Nephron progenitor cell (in vitro differentiated cells): ENCODE measurements around the gene WDR38.
"Not testable (repeated sequence)": the region's sequence is repeated elsewhere in the genome, so short reads cannot be mapped to it uniquely, and the experiment has no call there.

ENCODE experiments used
- DNase-seq: peaks from one replicate; pipeline ENCODE4 v3.0.0; 2021
- H3K27ac Mint-ChIP-seq: 2 replicates; pipeline ENCODE4 v1.8.0; 2021; ENCODE audit warnings: mild to moderate bottlenecking, moderate library complexity, mixed read lengths
- H3K27me3 Mint-ChIP-seq: 2 replicates; pipeline ENCODE4 v1.8.0; 2021; ENCODE audit warnings: mild to moderate bottlenecking, low read depth, mixed read lengths; ENCODE audit not compliant: poor library complexity
- H3K36me3 Mint-ChIP-seq: 2 replicates; pipeline ENCODE4 v1.8.0; 2021; ENCODE audit warnings: low read depth, mixed read lengths
- H3K4me1 Mint-ChIP-seq: 2 replicates; pipeline ENCODE4 v1.8.0; 2021; ENCODE audit warnings: mixed read lengths
- H3K4me3 Mint-ChIP-seq: 2 replicates; pipeline ENCODE4 v1.8.0; 2021; ENCODE audit warnings: mild to moderate bottlenecking, moderate library complexity, mixed read lengths
- H3K9me3 Mint-ChIP-seq: 2 replicates; pipeline ENCODE4 v1.8.0; 2021; ENCODE audit warnings: mild to moderate bottlenecking, moderate library complexity, mixed read lengths
- CTCF ChIP-seq: fragments of 200-600 bp; sonication (generic); IDR thresholded peaks from 2 replicates; pipeline ENCODE4 v1.5.0; 2021; ENCODE audit warnings: antibody characterized with exemption

WDR38 gene

GRCh38 chr9:124839612-124840299, 13.5 kb upstream of the WDR38 start:
- H3K27ac Mint-ChIP-seq = peak overlapping the region; percentile 90
- peaks cover 5% of the 10 kb centered on the region for H3K27me3 Mint-ChIP-seq
- H3K9me3 Mint-ChIP-seq = no peaks in the 10 kb centered on the region
- TF ChIP-seq CTCF = peak; percentile 57
- H3K4me1 Mint-ChIP-seq = peaks cover 25% of the 10 kb centered on the region
- H3K4me3 Mint-ChIP-seq = no peak overlapping the region
- H3K36me3 Mint-ChIP-seq = no peaks in the 10 kb centered on the region
- peak; percentile 40 for DNase-seq

- Mint-ChIP-seq H3K4me3 (no peak overlapping the region), H3K9me3 (no peaks in the 10 kb centered on the region), H3K4me1 (peaks cover 27% of the 10 kb centered on the region), H3K36me3 (no peaks in the 10 kb centered on the region), H3K27ac (no peak overlapping the region), H3K27me3 (peaks cover 5% of the 10 kb centered on the region)
- DNase-seq = no peak
- no peak for TF ChIP-seq CTCF
Observed at GRCh38 chr9:124840300-124840833, 12.9 kb upstream of the WDR38 start.

- H3K27me3 Mint-ChIP-seq = peaks cover 5% of the 10 kb centered on the region
- H3K4me3 Mint-ChIP-seq = no peak overlapping the region
- H3K36me3 Mint-ChIP-seq = no peaks in the 10 kb centered on the region
- peaks cover 33% of the 10 kb centered on the region for H3K4me1 Mint-ChIP-seq
- DNase-seq = no peak
- TF ChIP-seq CTCF = no peak
- H3K27ac Mint-ChIP-seq = no peak overlapping the region
- H3K9me3 Mint-ChIP-seq = no peaks in the 10 kb centered on the region
Observed at GRCh38 chr9:124841075-124841821, 12.0 kb upstream of the WDR38 start.

GRCh38 chr9:124843456-124844034, 9.7 kb upstream of the WDR38 start:
- Mint-ChIP-seq H3K36me3 (no peaks in the 10 kb centered on the region), H3K9me3 (no peaks in the 10 kb centered on the region), H3K27me3 (peaks cover 9% of the 10 kb centered on the region), H3K27ac (peak overlapping the region; percentile 79), H3K4me3 (no peak overlapping the region), H3K4me1 (peaks cover 30% of the 10 kb centered on the region)
- TF ChIP-seq CTCF = no peak
- no peak for DNase-seq

GRCh38 chr9:124844291-124844690, 9.0 kb upstream of the WDR38 start:
- Mint-ChIP-seq H3K4me3 (no peak overlapping the region), H3K4me1 (peaks cover 30% of the 10 kb centered on the region), H3K27ac (no peak overlapping the region), H3K36me3 (no peaks in the 10 kb centered on the region), H3K9me3 (no peaks in the 10 kb centered on the region), H3K27me3 (peaks cover 9% of the 10 kb centered on the region)
- no peak for DNase-seq
- TF ChIP-seq CTCF = no peak

- DNase-seq = not testable (repeated sequence)
Observed at GRCh38 chr9:124846467-124846866, 6.8 kb upstream of the WDR38 start.

More at GRCh38 chr9:124846467-124846866, 6.8 kb upstream of the WDR38 start:
- not testable (repeated sequence) for H3K36me3 Mint-ChIP-seq, H3K4me3 Mint-ChIP-seq, H3K27ac Mint-ChIP-seq, H3K9me3 Mint-ChIP-seq
- Mint-ChIP-seq H3K4me1 (peaks cover 26% of the 10 kb centered on the region), H3K27me3 (peaks cover 12% of the 10 kb centered on the region)
